Osteoblast (primary cell): ENCODE measurements around the gene SLC2A9. TPM values are rescaled to one million over a fixed set of nuclear protein-coding genes. Genes with fewer than 3 reads are reported as not detected.

Experiments used
- DNase-seq: peaks from one replicate; pipeline ENCODE4 v3.0.0; 2011; ENCODE audit warnings: low spot score, mixed read lengths; ENCODE audit not compliant: insufficient read length; ENCODE audit errors: missing footprints
- H2AFZ ChIP-seq: 2 replicates; pipeline ENCODE4 v1.6.0; 2011; ENCODE audit warnings: mild to moderate bottlenecking, low read length
- H3K27ac ChIP-seq: 2 replicates; pipeline ENCODE4 v1.5.1; 2011; ENCODE audit warnings: mild to moderate bottlenecking, low read depth, low read length, moderate library complexity
- H3K27me3 ChIP-seq: 2 replicates; pipeline ENCODE4 v1.6.0; 2012; ENCODE audit warnings: mild to moderate bottlenecking, control low read depth, inconsistent platforms, low read length, moderate library complexity; ENCODE audit not compliant: insufficient read depth
- H3K36me3 ChIP-seq: 2 replicates; pipeline ENCODE4 v1.5.1; 2011; ENCODE audit warnings: mild to moderate bottlenecking, low read length, control low read depth, moderate library complexity; ENCODE audit not compliant: insufficient read depth
- H3K4me1 ChIP-seq: 2 replicates; pipeline ENCODE4 v1.5.1; 2011; ENCODE audit warnings: mild to moderate bottlenecking, low read length, control low read depth, moderate library complexity; ENCODE audit not compliant: insufficient read depth
- H3K4me2 ChIP-seq: 2 replicates; pipeline ENCODE4 v1.6.0; 2011; ENCODE audit warnings: mild to moderate bottlenecking, low read length; ENCODE audit not compliant: insufficient read depth
- H3K4me3 ChIP-seq: fragments of 200-600 bp; sonication (generic); 3 replicates; pipeline ENCODE4 v1.5.1; 2012; ENCODE audit warnings: mild to moderate bottlenecking, low read length, inconsistent platforms; ENCODE audit not compliant: insufficient read depth
- H3K79me2 ChIP-seq: 2 replicates; pipeline ENCODE4 v1.6.0; 2012; ENCODE audit warnings: mild to moderate bottlenecking, low read length, control low read depth, inconsistent platforms; ENCODE audit not compliant: insufficient read depth
- H3K9me3 ChIP-seq: 2 replicates; pipeline ENCODE4 v1.5.1; 2011; ENCODE audit warnings: low read depth, low read length, control low read depth
- H4K20me1 ChIP-seq: 2 replicates; pipeline ENCODE4 v1.6.0; 2012; ENCODE audit warnings: mild to moderate bottlenecking, low read length, control low read depth; ENCODE audit not compliant: insufficient read depth
- total RNA-seq: library from RNA; depleted of rRNA; stranded (reverse); fragments of >200 nt; gene quantifications from 2 replicates; pipeline ENCODE4 v1.2.3, GENCODE V29; 2012
- TF ChIP-seq, protein P1 (sequence below): IDR thresholded peaks from 2 replicates; pipeline ENCODE4 v1.5.1; 2011; ENCODE audit warnings: mild to moderate bottlenecking, low read depth, low read length, moderate library complexity; ENCODE audit errors: extremely low read depth

SLC2A9 gene
- total RNA-seq, result 2.5 and 3.5 TPM in 2 replicates

DNA sequence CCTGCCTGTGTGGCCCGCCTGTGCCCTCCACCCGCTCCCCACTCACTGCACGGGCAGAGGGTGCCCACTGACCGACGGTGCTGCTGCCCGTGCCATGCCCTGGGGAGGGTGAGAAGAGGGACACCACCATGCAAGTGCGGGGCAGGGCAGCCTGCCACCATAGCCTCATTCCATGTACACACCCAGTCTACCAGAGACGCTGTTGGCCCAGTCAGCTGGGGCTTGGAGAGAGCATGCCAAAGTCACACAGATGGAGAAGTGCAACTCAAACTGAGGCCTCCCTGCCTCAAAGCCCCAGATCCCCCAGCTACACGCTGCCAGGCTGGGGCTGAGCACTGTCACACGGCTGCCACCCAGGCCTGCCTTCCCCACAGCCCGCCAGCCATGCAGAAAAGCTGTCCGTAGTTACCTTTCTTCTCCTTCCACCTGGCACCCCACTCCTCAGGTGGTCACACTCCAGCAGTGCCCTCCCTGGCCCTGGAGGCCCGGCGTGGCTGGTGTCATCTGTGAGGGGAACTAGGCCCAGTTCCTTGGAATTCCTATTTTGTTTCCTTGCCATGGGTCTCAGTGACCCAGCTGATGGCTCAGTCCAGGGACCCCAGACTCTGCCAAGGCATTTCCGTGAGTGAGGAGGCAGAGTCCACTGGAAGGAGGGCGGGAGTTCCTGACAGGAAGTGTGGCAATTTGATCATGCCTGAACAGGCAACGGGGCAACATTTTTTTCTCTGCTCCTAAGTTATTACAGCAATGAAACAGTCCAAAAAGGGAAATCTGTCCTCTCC is at the start of gene SLC2A9:
SLC2A9 (minus strand) TSS at position 627 of the 782 bp plus-strand sequence; CDS start at position 559, 68 bp downstream.
- TF ChIP-seq, protein P1, sequence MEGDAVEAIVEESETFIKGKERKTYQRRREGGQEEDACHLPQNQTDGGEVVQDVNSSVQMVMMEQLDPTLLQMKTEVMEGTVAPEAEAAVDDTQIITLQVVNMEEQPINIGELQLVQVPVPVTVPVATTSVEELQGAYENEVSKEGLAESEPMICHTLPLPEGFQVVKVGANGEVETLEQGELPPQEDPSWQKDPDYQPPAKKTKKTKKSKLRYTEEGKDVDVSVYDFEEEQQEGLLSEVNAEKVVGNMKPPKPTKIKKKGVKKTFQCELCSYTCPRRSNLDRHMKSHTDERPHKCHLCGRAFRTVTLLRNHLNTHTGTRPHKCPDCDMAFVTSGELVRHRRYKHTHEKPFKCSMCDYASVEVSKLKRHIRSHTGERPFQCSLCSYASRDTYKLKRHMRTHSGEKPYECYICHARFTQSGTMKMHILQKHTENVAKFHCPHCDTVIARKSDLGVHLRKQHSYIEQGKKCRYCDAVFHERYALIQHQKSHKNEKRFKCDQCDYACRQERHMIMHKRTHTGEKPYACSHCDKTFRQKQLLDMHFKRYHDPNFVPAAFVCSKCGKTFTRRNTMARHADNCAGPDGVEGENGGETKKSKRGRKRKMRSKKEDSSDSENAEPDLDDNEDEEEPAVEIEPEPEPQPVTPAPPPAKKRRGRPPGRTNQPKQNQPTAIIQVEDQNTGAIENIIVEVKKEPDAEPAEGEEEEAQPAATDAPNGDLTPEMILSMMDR, result no peak
- H3K4me2 ChIP-seq, result no peak within 1 kb of the TSS

DNA sequence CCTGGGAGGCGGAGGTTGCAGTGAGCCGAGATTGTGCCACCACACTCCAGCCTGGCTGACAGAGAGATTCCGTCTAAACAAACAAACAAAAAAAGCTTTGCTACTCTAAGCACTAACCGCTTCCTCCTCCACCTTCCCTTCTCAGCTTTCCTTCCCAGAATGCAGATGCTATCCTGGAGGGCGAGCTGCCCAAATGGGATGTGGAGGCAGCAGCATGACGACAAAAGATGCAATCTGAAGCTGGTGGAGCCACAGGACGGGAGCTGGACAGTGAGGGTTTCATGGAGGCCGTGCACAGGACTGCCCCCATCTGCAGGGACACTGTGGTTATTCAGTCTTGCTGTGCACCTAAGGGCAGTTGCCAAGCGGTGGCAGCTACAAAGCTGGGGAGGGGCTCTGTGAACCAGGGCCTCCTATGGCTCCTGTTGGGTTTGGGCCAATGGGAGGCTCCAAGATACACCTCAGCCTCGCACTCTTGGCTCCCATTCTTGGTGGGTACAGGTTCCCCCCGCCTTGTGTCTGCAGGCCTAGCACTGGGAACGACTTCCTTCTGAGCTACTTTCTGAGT is 47.9 kb upstream of the SLC2A9 start:
- DNase-seq, result no peak
- TF ChIP-seq, protein P1, result no peak
- Histone ChIP-seq H3K4me1 (no peaks in the 10 kb centered on the region), H3K27me3 (no peaks in the 10 kb centered on the region), H3K36me3 (peaks cover 59% of the 10 kb centered on the region), H3K79me2 (no peaks in the 10 kb centered on the region), H3K4me3 (no peak overlapping the region), H4K20me1 (no peaks in the 10 kb centered on the region), H2AFZ (no peak overlapping the region), H3K9me3 (no peaks in the 10 kb centered on the region), H3K4me2 (no peak overlapping the region), H3K27ac (no peak overlapping the region)

More for the DNA sequence above, at the start of gene SLC2A9:
- Histone ChIP-seq H3K4me3 (no peak within 1 kb of the TSS), H3K36me3 (no peaks in the 10 kb centered on the region), H3K9me3 (no peaks in the 10 kb centered on the region), H3K27me3 (no peaks in the 10 kb centered on the region), H4K20me1 (no peaks in the 10 kb centered on the region), H3K27ac (no peak within 1 kb of the TSS), H3K79me2 (no peaks in the 10 kb centered on the region), H2AFZ (peak within 1 kb of the TSS; percentile 73), H3K4me1 (peaks cover 5% of the 10 kb centered on the region)
- no peak for DNase-seq

DNA sequence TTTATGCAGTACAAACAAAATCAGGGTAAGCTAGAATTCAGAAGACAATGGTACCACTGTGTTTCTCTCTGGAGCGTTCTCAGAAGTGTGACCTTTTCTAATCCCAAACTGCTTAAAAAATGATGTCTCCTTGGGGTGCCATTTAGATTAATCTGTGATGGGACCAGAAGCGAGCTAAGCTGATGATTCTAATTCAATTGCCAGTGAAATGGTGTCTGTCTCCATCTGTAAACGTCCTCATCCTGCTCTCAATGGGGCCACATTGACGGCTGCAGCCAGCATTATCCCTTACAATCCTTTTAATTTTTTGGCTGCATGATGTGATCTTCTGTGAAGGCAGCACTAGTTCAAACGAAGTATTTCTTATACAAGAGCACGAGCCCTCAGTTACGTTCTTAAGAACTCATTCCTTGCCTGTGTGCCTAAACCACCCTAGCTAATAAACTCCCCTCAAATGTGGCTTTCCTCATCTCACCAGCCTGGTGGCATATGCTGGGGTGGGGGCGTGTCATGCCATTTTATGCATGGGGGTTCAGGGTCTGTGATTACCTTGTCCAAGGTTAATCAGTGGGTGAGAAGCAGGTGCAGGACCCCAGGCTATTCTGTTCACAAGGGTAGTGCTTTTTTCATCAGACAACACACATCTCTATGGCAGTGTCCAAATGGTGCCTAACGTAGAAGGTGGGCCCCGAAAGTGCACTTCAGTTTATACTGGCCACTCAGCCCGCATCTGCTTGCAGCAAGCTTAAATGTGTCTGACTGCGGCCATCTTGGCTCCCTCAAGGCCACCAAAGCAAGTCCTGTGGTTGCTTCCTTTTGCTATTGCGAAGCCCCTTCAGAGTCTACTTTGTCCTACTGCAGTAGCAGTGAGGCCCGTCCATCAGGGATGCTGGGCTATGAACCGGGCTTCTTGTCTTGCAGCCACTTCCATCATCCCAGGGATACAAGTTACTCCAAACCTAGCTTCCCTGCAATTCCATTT is 45.7 kb upstream of the SLC2A9 start:
- Histone ChIP-seq H3K27me3 (no peaks in the 10 kb centered on the region), H2AFZ (no peak overlapping the region), H3K4me1 (peaks cover 3% of the 10 kb centered on the region), H3K4me2 (no peak overlapping the region), H4K20me1 (no peaks in the 10 kb centered on the region), H3K9me3 (no peaks in the 10 kb centered on the region), H3K4me3 (no peak overlapping the region), H3K79me2 (no peaks in the 10 kb centered on the region), H3K27ac (no peak overlapping the region), H3K36me3 (peaks cover 37% of the 10 kb centered on the region)
- TF ChIP-seq, protein P1, result no peak
- no peak for DNase-seq
